Vagina (tissue), 2 donors: Measurements from ENCODE around the gene SACM1L.

ENCODE experiments used
- CTCF ChIP-seq, 3 experiments: fragments of 450-650 bp in 2 of 3; fragments of 200-600 bp in 1 of 3; sonication (generic) in 1 of 3; IDR thresholded peaks; one replicate each; pipeline ENCODE4 v1.5.1; 2017 to 2019; ENCODE audit warnings: antibody characterized with exemption in 3 of 3, mild to moderate bottlenecking in 2 of 3, moderate library complexity in 2 of 3
- POLR2A ChIP-seq, 2 donors: fragments of 450-650 bp; IDR thresholded peaks; one replicate each; pipeline ENCODE4 v1.6.1; 2017; ENCODE audit warnings: antibody characterized with exemption in 2 of 2, mild to moderate bottlenecking in 2 of 2, moderate library complexity in 2 of 2
- POLR2AphosphoS5 ChIP-seq, 2 donors: sonication (generic); formaldehyde crosslinking; IDR thresholded peaks; one replicate each; pipeline ENCODE4 v1.9.0; 2017; ENCODE audit warnings: antibody characterized with exemption in 2 of 2, mild to moderate bottlenecking in 2 of 2, low read depth in 1 of 2; ENCODE audit not compliant: insufficient read depth in 1 of 2

GRCh38 chr3:45666757-45667431, 22.3 kb upstream of the SACM1L start:
- TF ChIP-seq CTCF (IDR thresholded peaks at IDR 0.05) (no peak), POLR2A (IDR thresholded peaks at IDR 0.05) (no peak), POLR2AphosphoS5 (IDR thresholded peaks at IDR 0.05; ENCODE audit: insufficient read depth in 1 of 2, low read depth in 1 of 2) (no peak)
